ENCODE results near the gene RAI1.
"Not testable (repeated sequence)": the region's sequence is repeated elsewhere in the genome, so short reads cannot be mapped to it uniquely, and the experiment has no call there.

Gene RAI1, protein sequence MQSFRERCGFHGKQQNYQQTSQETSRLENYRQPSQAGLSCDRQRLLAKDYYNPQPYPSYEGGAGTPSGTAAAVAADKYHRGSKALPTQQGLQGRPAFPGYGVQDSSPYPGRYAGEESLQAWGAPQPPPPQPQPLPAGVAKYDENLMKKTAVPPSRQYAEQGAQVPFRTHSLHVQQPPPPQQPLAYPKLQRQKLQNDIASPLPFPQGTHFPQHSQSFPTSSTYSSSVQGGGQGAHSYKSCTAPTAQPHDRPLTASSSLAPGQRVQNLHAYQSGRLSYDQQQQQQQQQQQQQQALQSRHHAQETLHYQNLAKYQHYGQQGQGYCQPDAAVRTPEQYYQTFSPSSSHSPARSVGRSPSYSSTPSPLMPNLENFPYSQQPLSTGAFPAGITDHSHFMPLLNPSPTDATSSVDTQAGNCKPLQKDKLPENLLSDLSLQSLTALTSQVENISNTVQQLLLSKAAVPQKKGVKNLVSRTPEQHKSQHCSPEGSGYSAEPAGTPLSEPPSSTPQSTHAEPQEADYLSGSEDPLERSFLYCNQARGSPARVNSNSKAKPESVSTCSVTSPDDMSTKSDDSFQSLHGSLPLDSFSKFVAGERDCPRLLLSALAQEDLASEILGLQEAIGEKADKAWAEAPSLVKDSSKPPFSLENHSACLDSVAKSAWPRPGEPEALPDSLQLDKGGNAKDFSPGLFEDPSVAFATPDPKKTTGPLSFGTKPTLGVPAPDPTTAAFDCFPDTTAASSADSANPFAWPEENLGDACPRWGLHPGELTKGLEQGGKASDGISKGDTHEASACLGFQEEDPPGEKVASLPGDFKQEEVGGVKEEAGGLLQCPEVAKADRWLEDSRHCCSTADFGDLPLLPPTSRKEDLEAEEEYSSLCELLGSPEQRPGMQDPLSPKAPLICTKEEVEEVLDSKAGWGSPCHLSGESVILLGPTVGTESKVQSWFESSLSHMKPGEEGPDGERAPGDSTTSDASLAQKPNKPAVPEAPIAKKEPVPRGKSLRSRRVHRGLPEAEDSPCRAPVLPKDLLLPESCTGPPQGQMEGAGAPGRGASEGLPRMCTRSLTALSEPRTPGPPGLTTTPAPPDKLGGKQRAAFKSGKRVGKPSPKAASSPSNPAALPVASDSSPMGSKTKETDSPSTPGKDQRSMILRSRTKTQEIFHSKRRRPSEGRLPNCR (N-terminal part only)

DNA sequence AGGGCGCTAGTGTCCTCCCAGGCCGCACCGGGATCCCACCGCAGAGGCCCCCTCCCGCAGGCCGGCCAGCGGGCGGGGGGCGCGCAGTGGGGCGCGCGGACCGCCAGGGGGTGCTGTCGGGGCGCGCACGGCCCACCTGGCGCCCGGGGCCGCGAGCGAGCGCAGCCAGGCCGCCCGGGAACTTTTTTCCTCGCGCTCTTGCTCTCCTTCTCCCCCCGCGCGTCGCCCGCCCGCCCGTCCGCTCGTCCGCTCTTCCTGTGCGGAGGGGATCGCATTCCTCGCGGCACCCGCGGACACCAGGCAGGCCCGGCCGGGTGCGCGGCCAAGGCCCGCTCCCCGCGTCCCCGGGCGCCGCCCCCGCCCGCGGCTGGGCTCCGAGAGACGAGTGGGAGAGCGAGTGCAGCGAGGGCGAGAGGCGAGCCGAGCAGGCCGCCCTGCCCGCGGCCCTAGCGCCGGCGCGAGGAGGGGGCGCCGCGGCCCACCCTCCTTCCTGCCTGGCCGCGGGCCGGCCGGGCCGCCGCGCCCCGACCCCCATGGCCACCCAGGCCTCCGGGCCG lies at the start of gene RAI1:
Gene RAI1, plus strand, starts transcription at position 272 of the 557 bp plus-strand sequence. CDS start 111,491 bp downstream, outside the sequence.
- DNase-seq, result peak; percentile 87

DNA sequence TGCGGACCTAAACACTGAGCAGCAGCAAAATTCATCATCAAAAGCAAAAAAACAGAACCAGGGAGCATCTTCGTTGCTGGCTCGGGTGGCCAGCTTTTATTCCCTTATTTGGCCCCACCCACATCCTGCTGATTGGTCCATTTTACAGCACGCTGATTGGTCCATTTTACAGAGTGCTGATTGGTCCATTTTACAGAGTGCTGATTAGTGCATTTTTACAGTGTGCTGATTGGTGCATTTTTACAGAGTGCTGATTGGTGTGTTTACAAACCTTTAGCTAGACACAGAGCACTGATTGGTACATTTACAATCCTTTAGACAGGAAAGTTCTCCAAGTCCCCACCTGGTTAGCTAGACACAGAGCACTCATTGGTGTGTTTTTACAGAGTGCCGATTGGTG lies 48.6 kb upstream of the RAI1 start:
- not testable (repeated sequence) for DNase-seq

DNA sequence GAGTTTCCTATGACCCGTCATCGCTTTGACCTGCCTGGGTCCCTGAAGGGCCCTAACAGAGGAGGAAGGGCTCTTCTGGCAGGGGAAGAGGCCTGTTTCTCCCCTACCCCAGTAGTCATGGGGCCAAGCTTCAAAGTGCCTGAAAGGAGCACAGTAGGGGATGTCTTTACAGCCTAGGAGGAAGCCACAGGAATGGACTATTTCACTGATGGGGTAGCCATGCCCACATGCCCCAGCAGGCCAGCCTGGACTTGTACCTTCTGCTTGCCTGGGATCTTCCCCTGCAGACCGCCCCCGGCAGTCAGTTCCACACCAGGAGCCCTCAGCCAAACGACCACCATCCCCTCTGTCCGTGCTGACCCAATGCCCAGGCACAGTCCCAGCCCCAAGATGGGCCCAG lies 47.9 kb upstream of the RAI1 start:
- DNase-seq, result no peak

DNA sequence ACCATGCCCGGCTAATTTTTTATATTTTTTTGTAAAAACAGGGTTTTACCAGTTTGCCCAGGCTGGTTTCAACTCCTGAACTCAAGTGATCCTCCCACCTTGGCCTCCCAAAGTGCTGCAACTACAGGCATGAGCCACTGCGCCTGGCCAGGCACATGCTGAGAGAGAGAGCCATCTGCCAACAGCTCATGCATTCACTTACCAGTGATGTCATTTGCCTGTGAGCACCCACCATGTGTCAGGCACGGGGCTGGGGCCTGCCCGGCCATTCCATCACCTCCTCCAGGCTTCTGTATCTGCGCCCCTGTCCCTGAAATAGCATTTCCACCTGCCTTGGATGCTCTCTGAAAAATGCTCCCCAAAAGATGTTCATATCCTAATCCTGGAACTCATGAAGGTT lies 46.1 kb upstream of the RAI1 start:
- DNase-seq, result peak; percentile 16

DNA sequence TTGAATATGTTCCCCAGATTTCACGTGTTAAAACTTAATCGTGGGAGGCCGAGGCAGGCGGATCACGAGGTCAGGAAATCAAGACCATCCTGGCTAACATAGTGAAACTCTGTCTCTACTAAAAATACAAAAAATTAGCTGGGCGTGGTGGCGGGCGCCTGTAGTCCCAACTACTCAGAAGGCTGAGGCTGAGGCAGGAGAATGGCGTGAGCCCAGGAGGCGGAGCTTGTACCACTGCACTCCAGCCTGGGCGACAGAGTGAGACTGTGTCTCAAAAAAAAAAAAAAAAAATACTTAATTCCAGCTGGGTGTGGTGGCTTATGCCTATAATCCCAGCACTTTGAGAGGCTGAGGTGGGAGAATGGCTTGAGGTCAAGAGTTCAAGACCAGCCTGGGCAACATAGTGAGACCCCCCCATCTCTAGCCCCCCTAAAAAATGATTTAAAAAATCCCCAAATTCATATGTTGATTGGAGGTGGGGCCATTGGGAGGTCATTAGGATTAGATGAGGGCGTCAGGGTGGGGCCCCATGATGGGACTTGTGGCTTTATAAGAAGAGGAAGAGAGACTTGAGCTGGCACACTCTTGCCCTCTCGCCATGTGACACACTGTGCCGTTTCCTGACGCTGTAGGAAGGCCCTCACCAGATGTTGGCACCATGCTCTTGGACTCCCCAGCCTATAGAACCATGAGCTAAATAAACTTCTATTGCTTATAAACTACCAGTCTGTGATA lies 45.6 kb upstream of the RAI1 start:
- not testable (repeated sequence) for DNase-seq

DNA sequence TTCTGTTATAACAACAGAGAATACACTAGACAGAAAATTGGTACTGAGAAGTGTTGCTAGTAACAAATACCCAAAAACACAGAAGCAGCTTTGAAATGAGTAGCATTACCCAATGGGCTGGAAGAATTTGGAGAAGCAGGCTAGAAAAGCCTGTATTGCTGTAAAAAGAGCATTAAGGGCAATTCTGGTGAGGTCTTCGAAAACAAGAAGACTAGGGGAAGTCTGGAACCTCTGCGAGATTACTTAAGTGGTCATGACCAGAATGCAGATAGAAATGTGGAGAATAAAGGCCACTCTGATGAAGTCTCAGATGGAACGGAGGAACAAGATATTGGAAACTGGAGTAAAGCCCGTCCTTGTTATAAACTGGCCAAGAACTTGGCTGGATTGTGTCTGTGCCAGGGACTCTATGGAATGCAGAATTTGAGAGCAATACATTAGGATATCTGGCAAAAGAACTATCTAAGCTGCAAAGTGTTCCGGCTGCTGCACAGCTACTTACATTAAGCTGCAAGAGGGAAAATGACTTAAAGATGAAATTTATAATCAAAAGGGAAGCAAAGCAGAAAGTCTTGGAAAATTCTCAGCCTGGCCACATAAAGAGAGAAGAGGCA lies 44.9 kb upstream of the RAI1 start:
- DNase-seq, result no peak

DNA sequence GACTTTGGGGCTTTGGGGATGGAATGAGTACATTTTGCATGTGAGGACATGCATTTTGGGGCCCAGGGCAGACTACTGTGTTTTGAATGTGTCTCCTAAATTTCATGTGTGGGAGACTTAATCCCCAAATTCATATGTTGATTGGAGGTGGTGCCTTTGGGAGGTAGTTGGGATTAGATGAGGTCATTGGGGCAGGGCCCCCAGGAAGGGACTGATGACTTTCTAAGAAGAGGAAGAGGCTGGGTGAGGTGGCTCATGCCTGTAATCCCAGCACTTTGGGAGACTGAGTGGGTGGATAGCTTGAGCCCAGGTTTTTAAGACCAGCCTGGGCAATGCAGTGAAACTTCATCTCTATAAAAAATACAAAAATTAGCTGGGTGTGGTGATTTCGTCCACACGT lies 42.8 kb upstream of the RAI1 start:
- DNase-seq, result no peak

DNA sequence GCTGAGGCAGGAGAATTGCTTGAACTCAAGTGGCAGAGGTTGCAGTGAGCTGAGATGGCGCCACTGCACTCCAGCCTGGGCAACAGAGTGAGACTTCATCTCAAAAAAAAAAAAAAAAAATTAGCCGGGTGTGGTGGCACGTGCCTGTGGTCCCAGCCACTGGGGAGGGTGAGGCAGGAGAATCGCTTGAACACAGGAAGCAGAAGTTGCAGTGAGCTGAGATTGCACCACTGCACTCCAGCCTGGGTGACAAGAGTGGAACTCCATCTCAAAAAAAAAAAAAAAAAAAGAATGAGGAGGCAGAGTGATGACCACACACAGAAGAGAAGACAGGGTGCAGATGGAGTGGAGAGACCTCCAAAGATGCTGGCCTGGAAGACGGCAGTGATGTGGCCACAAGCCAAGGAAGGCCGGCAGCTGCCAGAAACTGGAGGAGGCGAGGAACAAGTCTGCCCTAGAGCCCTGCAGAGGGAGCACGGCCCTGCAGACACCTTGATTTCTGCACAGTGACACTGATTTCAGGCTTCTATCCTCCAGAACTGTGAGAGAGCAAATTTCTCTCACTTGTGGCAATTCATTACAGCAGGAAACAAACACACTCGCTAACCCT lies 41.5 kb upstream of the RAI1 start:
- DNase-seq, result not testable (repeated sequence)

DNA sequence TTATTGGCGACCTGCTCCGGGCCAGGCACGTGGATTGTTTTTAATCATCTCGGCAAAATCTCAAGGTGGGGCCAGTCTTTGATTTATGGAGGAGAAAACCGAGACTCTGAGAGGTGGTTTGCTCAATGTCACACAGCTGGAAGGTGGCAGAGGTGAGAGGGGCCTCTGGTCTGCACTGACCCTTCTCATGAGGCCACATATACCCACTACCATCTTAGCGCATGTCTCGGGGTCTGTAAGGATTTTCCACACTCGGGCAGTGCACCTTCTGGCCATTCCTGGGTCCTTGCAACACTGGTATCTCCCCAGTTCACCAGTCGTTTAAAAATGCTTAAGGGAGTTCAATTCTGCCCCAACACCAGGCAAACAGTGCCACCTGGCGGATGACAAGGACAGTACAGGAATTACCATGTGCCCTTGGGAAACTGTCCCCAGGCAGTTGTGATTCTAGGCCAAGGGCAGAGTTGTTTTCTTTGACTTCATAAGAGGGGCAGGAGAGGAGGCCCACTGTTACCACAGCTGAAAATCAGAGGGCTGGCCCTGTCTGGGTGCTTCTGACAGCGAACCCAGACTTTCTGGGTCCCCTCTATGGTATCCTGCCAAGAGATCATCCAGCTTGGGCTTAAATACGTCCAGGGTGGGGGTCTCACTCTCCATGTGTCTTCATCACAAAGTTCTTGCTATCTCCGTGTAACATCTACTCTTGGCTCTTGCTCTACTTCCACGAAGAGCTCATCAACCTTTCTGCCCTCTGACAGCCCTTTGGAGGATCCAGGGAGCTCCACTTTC lies 39.4 kb upstream of the RAI1 start:
- peak; percentile 79 for DNase-seq

DNA sequence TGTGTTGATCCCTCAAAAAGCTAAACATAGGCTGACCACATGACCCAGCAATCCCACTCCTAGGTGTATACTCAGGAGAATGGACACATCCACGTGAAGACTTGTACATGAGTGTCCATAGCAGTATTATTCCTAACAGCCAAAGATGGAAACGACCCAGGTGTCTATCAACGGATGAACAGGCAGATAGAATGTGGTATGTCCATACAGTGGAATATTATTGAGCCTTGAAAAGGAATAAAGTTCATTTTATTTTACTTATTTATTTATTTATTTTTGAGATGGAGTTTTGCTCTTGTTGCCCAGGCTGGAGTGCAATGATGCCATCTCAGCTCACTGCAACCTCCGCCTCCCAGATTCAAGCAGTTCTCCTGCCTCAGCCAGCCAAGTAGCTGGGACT lies 36.1 kb upstream of the RAI1 start:
- not testable (repeated sequence) for DNase-seq

DNA sequence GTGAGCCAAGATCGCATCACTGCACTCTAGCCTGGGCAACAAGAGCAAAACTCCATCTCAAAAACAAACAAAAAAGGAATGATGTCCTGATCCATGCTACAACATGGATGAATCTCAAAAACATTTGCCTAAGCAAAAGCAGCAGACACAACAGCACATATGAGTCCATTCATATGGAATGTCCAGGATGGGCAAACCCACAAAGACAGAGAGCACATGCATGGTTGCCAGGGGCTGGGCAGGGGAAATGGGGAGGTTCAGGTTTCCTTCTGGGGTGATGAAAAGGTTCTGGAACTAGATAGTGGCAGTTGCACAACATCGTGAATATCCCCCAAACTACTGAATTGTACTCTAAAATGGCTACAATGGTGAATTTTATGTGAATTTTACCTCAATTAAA lies 35.3 kb upstream of the RAI1 start:
- peak; percentile 25 for DNase-seq

DNA sequence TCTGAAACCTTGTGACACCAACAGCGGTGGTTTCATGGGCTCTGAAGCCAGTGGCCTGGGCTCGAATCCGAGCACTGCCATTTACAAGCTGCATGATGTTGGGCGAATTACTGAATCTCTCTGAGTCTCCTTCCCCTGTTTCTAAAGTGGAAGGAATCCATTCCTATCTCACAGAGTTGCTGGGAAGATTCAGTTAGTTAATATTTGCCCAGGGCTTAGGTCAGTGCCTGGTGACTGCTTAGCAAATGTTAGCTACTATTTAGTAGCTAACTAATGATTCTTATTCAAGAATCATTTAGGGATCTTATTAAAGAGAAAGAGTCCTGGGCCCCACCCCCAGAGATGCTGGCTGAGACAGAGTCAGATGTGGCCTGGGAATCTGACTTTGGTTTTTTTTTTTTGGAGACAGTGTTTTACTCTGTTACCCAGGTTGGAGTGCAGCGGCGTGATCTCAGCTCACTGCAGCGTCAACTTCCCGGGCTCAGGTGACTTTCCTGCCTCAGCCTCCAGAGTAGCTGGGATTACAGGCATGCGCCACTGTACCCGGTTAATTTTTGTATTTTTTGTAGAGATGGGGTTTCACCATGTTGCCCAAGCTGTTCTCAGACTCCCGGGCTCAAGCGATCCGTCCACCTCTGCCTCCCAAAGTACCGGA lies 33.6 kb upstream of the RAI1 start:
- DNase-seq, result no peak

DNA sequence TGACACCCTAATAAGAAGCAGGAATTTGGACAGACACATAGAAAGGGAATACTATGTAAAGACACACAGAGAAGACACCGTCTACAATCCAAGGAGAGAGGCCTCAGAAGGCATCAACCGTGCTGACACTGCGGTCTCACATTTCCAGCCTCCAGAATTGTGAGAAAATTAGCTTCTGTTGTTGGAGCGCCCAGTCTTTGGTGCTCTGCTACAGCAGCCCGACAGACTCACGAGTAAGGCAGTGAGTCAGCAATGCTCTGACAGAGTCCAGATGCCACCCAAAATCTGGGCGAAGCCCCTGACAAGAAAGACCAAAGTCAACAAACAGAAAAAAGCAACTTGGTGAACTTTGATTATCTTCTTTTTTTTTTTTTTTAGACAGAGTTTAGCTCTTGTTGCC lies 32.5 kb upstream of the RAI1 start:
- DNase-seq, result no peak

DNA sequence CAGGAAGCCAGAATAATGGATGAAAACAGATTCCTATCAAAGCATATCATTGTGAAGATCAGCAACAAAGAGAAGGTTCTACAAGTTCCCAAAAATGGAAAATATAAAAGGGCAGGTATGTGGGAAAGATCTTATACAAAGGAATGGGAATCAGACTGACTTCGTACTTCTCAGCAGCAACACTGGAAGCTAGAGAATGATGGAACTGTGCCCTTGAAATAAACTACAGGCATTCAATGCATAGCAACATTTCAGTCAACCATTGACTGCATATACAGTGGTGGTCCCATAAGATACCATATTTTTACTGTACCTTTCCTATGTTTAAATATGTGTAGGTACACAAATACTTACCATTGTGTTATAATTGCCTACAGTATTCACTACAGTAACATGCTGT lies 30.3 kb upstream of the RAI1 start:
- no peak for DNase-seq

DNA sequence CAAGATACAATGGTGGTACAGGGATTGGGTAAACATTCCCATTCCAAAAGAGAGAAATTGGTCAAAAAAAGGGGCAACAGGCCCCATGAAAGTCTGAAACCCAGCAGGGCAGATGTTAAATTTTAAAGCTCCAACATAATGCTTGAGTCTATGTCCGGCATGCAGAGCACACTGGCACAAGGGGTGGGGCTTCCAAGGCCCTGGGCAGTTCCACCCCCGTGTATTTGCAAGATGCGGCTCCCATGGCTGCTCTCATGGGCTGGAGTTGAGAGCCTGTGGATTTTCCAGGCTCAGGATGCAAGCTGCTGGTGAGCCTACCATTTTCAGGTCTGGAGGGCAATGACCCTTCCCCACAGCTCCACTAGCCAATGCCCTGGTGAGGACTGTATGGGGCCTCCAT lies 27.9 kb upstream of the RAI1 start:
- DNase-seq, result no peak

DNA sequence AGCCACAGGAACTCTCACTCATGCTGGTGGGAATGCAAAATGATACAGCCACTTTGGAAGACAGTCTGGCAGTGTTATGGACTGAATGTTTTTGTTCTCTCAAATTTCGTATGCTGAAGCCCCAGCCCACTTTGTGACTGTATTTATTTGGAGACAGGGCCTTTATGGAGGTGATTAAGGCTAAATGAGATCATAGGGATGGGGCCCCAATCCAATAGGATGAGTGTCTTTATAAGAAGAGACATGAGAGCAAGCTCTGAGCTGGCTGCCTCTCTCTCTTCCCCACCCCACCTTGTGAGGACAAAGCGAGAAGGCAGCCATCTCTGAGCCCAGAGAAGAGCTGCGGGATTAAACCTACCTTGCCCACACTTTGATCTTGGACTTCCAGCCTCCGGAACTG lies 21.9 kb upstream of the RAI1 start:
- no peak for DNase-seq

DNA sequence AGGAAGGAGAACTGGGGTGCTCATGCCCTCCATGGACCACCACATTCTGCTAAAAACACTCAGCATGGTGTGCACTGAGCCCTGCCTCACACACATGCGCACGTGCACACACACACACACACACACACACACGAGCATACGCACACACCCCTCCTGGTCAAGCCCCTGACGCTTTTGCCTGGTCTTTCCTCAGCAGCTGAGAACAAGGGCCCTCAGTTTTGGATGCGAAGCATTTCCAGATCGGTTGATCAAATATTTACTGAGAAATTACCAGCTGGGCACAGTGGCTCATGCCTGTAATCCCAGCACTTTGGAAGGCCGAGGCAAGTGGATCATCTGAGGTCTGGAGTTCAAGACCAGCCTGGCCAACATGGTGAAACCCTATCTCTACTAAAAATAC lies 20.1 kb upstream of the RAI1 start:
- no peak for DNase-seq

DNA sequence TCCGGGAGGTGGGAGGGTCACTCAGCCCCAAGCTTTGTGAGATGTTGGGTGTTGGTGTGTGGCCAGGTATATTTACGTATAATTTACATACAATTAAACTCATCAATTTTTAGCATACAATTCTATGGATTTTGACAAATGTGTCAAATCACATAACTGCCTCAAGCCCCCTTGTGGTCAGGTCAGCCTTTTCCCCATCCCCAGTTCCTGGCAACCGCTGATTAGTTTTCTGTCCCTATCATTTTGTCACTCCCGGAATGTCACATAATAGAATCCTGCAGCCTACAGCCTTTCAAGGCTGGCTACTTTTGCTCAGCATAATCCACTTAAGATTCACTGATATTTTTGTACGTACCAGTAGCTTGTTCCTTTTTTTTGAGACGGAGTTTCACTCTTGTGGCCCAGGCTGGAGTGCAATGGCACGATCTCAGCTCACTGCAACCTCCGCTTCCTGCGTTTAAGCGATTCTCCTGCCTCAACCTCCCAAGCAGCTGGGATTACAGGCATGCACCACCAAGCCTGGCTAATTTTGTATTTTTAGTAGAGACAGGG lies 19.3 kb upstream of the RAI1 start:
- no peak for DNase-seq

DNA sequence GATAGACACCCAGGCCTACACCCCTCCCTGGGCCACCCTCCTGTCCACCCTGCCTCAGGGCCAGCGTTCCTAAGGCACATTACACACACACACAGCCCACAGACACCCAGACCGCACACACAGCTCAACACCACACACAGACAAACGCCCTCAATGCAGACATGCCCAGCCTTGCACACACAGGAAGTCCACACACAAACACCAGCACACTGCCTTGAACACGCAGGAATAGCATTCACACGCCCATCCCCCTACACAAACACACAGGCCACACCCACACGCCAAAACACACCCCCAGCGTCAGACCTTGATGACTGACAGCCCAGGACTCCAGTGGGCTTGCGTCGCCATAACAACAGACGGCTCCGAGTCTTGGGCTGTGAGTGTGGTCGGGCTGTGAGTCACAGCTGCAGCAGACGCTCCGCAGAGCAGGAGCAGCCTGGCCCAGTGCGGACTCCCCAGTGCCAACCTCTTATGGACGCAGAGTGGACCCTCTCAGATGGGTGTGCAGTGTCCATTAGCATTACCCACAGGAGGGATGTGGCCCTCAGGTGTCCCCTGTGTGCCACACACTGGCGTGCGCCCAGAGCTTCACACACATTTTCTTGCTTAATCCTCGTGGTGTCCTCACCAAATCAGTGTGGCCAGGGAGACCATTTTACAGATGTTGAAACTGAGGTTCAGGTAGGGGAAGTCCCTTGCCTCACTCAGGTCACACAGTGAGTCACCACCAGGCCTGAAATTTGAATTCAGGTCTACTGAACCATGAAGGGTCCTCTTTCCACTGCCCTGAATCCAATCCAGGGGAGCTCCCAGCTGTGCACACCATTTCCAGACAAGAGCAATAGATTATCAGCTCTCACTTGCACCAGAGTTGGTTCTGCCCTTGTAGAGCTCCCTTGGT lies 17.8 kb upstream of the RAI1 start:
- peak; percentile 96 for DNase-seq
